Osteocyte (in vitro differentiated cells): ENCODE results near the gene C8B. TPM values are rescaled to one million over a fixed set of nuclear protein-coding genes. Genes with fewer than 3 reads are reported as not detected.

Source experiments
- DNase-seq: peaks from one replicate; pipeline ENCODE4 v3.0.0; 2021; ENCODE audit warnings: mixed read lengths; ENCODE audit not compliant: unreplicated experiment; ENCODE audit errors: extremely low spot score
- H3K27ac Mint-ChIP-seq: one replicate; pipeline ENCODE4 v1.8.0; 2021; ENCODE audit warnings: mild to moderate bottlenecking, mixed read lengths; ENCODE audit not compliant: unreplicated experiment
- H3K27me3 Mint-ChIP-seq: one replicate; pipeline ENCODE4 v1.8.0; 2021; ENCODE audit warnings: mixed read lengths; ENCODE audit not compliant: unreplicated experiment
- H3K36me3 Mint-ChIP-seq: one replicate; pipeline ENCODE4 v1.8.0; 2021; ENCODE audit warnings: mixed read lengths; ENCODE audit not compliant: unreplicated experiment
- H3K4me1 Mint-ChIP-seq: one replicate; pipeline ENCODE4 v1.8.0; 2021; ENCODE audit warnings: mixed read lengths; ENCODE audit not compliant: unreplicated experiment
- H3K4me3 Mint-ChIP-seq: one replicate; pipeline ENCODE4 v1.8.0; 2021; ENCODE audit warnings: mild to moderate bottlenecking, moderate library complexity, mixed read lengths; ENCODE audit not compliant: unreplicated experiment
- H3K9me3 Mint-ChIP-seq: one replicate; pipeline ENCODE4 v1.8.0; 2021; ENCODE audit warnings: mixed read lengths; ENCODE audit not compliant: unreplicated experiment
- CTCF ChIP-seq: fragments of 200-600 bp; sonication (generic); IDR thresholded peaks from 2 replicates; pipeline ENCODE4 v1.5.0; 2021; ENCODE audit warnings: antibody characterized with exemption, mild to moderate bottlenecking, moderate library complexity
- total RNA-seq: library from RNA; stranded (reverse); gene quantifications from 2 replicates; pipeline ENCODE4 v1.2.1, GENCODE V29; 2021

The C8B gene
- total RNA-seq, 1 donor from 2014 or later: not detected

DNA sequence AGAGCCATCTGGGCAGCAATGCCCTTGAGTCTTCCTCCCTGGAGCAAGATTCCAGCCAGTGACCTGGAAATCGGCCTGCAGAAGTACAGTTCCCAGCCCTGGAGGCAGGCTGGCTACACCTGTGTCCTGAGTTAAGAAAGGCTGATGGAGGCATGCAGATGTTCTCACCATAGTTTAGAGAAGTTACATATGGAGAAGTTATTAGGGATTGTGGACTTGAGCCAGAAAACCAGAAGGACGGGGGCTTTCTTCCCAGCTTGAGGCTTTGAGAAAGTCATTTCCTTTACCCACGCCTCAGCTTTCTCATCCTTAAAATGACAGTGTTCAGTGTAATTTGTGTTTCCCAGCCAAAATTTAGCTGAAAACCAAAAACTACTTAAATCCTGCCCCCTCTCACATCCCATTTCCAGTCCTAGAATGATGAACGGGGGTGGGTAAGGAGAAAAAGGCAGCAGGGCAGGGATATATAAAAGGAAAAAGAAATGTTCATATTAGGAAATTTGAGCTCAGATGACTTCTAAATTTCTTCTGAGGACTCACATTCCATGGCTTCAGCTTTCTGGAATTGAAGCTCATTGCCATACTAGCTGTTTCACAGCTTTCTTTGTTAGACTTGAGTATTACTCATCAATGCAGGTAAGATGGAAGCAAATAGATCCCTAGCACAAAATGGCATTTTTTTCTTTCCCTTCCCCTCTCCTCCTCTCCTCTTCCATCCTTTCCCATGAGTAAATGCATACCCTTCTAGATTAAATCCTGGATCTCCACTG lies 14.4 kb upstream of the C8B start:
- H3K4me1 Mint-ChIP-seq: no peaks in the 10 kb centered on the region
- no peaks in the 10 kb centered on the region for H3K9me3 Mint-ChIP-seq
- no peaks in the 10 kb centered on the region for H3K36me3 Mint-ChIP-seq
- no peak for TF ChIP-seq CTCF
- DNase-seq: no peak
- H3K27ac Mint-ChIP-seq: no peak overlapping the region
- H3K4me3 Mint-ChIP-seq: no peak overlapping the region
- H3K27me3 Mint-ChIP-seq: peaks cover 6% of the 10 kb centered on the region

- no peaks in the 10 kb centered on the region for H3K36me3 Mint-ChIP-seq
- H3K9me3 Mint-ChIP-seq: no peaks in the 10 kb centered on the region
- H3K4me3 Mint-ChIP-seq: no peak overlapping the region
- no peak for DNase-seq
- peaks cover 6% of the 10 kb centered on the region for H3K27me3 Mint-ChIP-seq
- no peaks in the 10 kb centered on the region for H3K4me1 Mint-ChIP-seq
- H3K27ac Mint-ChIP-seq: no peak overlapping the region
- TF ChIP-seq CTCF: no peak
Observed at GRCh38 chr1:56978819-56979218, 13.0 kb upstream of the C8B start.

DNA sequence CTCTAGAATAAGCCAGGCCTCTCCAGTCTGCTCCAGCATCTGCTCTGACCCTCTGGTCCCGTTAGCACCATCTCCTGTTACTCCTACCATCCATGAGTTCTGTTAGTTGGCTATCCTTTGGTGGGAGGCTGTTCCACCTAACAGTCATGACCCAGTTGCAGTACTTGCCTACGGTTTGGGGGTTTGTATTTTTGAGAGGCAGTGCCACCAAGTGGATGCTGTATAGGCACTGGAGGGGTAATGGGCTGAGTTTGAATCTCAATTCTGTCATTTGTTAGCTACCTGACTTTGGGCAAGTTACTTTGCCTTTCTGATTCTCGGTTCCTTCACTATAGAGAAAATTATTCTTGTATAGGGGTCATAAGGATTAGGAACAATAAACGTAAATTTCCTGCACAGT lies 12.1 kb upstream of the C8B start:
- H3K4me1 Mint-ChIP-seq: no peaks in the 10 kb centered on the region
- H3K4me3 Mint-ChIP-seq: no peak overlapping the region
- DNase-seq: no peak
- no peaks in the 10 kb centered on the region for H3K9me3 Mint-ChIP-seq
- H3K36me3 Mint-ChIP-seq: no peaks in the 10 kb centered on the region
- TF ChIP-seq CTCF: no peak
- H3K27me3 Mint-ChIP-seq: peaks cover 6% of the 10 kb centered on the region
- no peak overlapping the region for H3K27ac Mint-ChIP-seq

DNA sequence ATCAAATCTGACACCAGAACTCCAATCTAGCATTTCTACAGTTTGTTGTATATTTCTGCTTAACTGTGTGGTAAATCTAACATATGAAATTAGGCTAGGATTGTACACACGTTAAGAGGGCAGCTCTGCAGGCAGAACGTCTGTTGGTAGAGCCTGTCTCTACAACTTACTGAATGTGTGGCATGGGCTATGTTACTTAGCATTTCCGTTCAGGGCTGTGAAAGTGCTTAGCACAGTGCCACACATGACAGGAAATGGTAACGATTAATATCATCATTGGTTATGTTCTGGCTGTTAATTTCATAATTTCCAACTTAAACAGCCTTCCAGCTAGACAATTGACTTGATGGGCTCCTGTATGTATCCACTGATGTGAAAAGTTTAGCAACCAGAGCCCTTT lies 9.6 kb upstream of the C8B start:
- no peak overlapping the region for H3K27ac Mint-ChIP-seq
- H3K27me3 Mint-ChIP-seq: peaks cover 1% of the 10 kb centered on the region
- no peaks in the 10 kb centered on the region for H3K9me3 Mint-ChIP-seq
- no peak overlapping the region for H3K4me3 Mint-ChIP-seq
- DNase-seq: no peak
- H3K4me1 Mint-ChIP-seq: no peaks in the 10 kb centered on the region
- TF ChIP-seq CTCF: no peak
- no peaks in the 10 kb centered on the region for H3K36me3 Mint-ChIP-seq

DNA sequence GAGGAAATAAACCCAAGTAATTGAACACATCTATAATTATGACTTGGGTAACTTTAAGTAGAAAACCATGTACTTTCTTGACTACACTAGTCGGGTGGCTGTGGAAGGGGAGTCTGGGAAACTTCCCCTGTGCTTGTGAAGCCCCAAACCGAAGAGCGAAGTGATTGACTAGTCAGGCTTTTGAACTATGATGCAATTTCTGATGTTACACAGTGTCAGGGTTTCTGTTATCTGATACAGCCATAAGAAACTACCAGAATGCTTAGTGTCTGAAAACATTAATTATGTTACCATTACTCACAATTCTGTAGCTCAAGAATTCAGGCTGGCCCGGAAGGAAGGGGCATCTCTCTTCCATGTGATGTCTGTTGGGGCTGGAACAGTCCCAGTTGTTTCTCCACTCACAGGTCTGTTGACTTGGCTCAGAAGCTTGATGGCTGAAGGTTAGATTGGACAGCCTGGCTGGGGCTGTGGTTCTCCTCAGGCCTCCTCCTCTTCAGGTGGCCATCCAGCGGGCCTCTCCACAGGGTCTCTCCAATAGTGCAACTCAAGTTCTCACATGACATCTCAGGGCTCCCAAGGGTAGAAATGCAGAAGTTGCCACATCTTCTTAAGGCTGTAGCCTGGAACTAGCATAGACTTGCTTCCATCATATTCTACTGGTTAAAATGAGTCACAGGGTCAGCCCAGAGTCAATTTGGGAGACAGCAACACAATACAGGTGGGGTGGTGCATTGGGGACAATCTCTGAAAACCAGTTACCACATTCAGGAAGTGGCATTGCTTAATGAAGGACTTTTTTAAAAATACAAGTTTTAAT lies 8.3 kb upstream of the C8B start:
- DNase-seq: no peak
- Mint-ChIP-seq H3K9me3 (no peaks in the 10 kb centered on the region), H3K4me1 (no peaks in the 10 kb centered on the region)

More for the DNA sequence above, 8.3 kb upstream of the C8B start:
- H3K27ac Mint-ChIP-seq: no peak overlapping the region
- no peak overlapping the region for H3K4me3 Mint-ChIP-seq
- no peaks in the 10 kb centered on the region for H3K27me3 Mint-ChIP-seq
- TF ChIP-seq CTCF: no peak
- no peaks in the 10 kb centered on the region for H3K36me3 Mint-ChIP-seq
